SK-N-SH (cell line): ENCODE data around the gene OSBPL2. TPM values are rescaled to one million over a fixed set of nuclear protein-coding genes. Genes with fewer than 3 reads are reported as not detected.

Experiments used
- CTCF ChIA-PET: fragments of 300-600, 350-600 bp; formaldehyde crosslinking; extraction: SDS; loops from one replicate; lab custom pipeline; 2021; lab: Yijun Ruan, JAX
- POLR2A ChIA-PET: fragments of 350-600 bp; sonication (Branson Sonifier 250); formaldehyde crosslinking; extraction: SDS; loops from one replicate; lab custom pipeline; 2020; ENCODE audit warnings: antibody characterized with exemption, inconsistent platforms; lab: Yijun Ruan, JAX
- DNase-seq: peaks from one replicate; pipeline ENCODE4 v3.0.0; 2012
- H2AFZ ChIP-seq: fragments of 200-600 bp; sonication (generic); 2 replicates; pipeline ENCODE4 v1.8.1; 2016; ENCODE audit warnings: antibody characterized with exemption, mild to moderate bottlenecking, low read depth
- H3F3A ChIP-seq: fragments of 200-600 bp; sonication (generic); replicated peaks from 2 replicates; pipeline ENCODE3; 2016; ENCODE audit warnings: antibody characterized with exemption, mild to moderate bottlenecking; ENCODE audit not compliant: insufficient read depth
- H3K27ac ChIP-seq, 2 experiments: fragments of 200-500 bp in 1 of 2; fragments of 200-600 bp in 1 of 2; sonication (Bioruptor generic) in 1 of 2; sonication (generic), shearing (Covaris generic) in 1 of 2; 2 replicates each; pipeline versions ENCODE4 v1.5.1 to v1.6.1; 2014 to 2016; ENCODE audit warnings: low read depth in 2 of 2, inconsistent platforms in 1 of 2, low read length in 1 of 2, mild to moderate bottlenecking in 1 of 2, mixed read lengths in 1 of 2
- H3K27me3 ChIP-seq: fragments of 200-600 bp; sonication (generic), shearing (Covaris generic); 2 replicates; pipeline ENCODE4 v1.6.1; 2016; ENCODE audit warnings: mixed run types; ENCODE audit not compliant: insufficient read depth
- H3K36me3 ChIP-seq, 2 experiments: fragments of 200-500 bp in 1 of 2; fragments of 200-600 bp in 1 of 2; sonication (Bioruptor generic) in 1 of 2; sonication (generic) in 1 of 2; replicated peaks in 1 of 2; 2 replicates each; pipeline versions ENCODE3 to v1.5.1; 2014 to 2016; ENCODE audit warnings: low read length in 1 of 2, mild to moderate bottlenecking in 1 of 2; ENCODE audit not compliant: insufficient read depth in 2 of 2, control insufficient read depth in 1 of 2
- H3K4me1 ChIP-seq, 2 experiments: fragments of 200-500 bp in 1 of 2; fragments of 200-600 bp in 1 of 2; sonication (Bioruptor generic) in 1 of 2; sonication (generic), shearing (Covaris generic) in 1 of 2; 2 replicates each; pipeline versions ENCODE4 v1.5.1 to v1.6.1; 2014 to 2016; ENCODE audit warnings: low read depth in 1 of 2, low read length in 1 of 2, mixed run types in 1 of 2; ENCODE audit not compliant: insufficient read depth in 2 of 2, control insufficient read depth in 1 of 2
- H3K4me2 ChIP-seq: fragments of 200-600 bp; sonication (generic), shearing (Covaris generic); 2 replicates; pipeline ENCODE4 v1.6.1; 2017; ENCODE audit warnings: mixed run types
- H3K4me3 ChIP-seq, 2 experiments: fragments of 200-500 bp in 1 of 2; fragments of 200-600 bp in 1 of 2; sonication (Bioruptor generic) in 1 of 2; sonication (generic), shearing (Covaris generic) in 1 of 2; 2 replicates each; pipeline versions ENCODE4 v1.5.1 to v1.8.1; 2014 to 2016; ENCODE audit warnings: low read depth in 2 of 2, inconsistent platforms in 1 of 2, low read length in 1 of 2, mild to moderate bottlenecking in 1 of 2, mixed read lengths in 1 of 2, moderate library complexity in 1 of 2
- H3K79me2 ChIP-seq: fragments of 200-600 bp; sonication (generic); 2 replicates; pipeline ENCODE4 v1.8.1; 2017; ENCODE audit warnings: mild to moderate bottlenecking; ENCODE audit not compliant: insufficient read depth
- H3K9ac ChIP-seq: fragments of 200-600 bp; sonication (generic); 2 replicates; pipeline ENCODE4 v1.6.1; 2017; ENCODE audit warnings: mixed run types
- H3K9me2 ChIP-seq: fragments of 200-600 bp; sonication (generic); 2 replicates; pipeline ENCODE4 v1.6.1; 2017; ENCODE audit warnings: mixed run types
- H3K9me3 ChIP-seq: fragments of 200-600 bp; sonication (generic); 2 replicates; pipeline ENCODE4 v1.6.1; 2017; ENCODE audit warnings: mixed run types, mild to moderate bottlenecking, moderate library complexity
- H4K20me1 ChIP-seq: fragments of 200-600 bp; sonication (generic); 2 replicates; pipeline ENCODE4 v1.6.1; 2017; ENCODE audit warnings: mild to moderate bottlenecking, mixed run types; ENCODE audit not compliant: insufficient read depth
- CHD2 ChIP-seq: fragments of 150-350 bp; IDR thresholded peaks from 2 replicates; pipeline ENCODE4 v1.6.1; 2018; ENCODE audit warnings: low read length; ENCODE audit not compliant: partially characterized antibody
- ELF1 ChIP-seq: IDR thresholded peaks from 2 replicates; pipeline ENCODE4 v1.4.0; 2012
- EP300 ChIP-seq, 2 experiments: IDR thresholded peaks; 2 replicates each; pipeline versions ENCODE4 v1.4.0 to v1.6.1; 2012; ENCODE audit warnings: borderline replicate concordance in 1 of 2, low read depth in 1 of 2, low read length in 1 of 2
- FOXM1 ChIP-seq: IDR thresholded peaks from 2 replicates; pipeline ENCODE4 v1.4.0; 2012; ENCODE audit warnings: low read depth, mild to moderate bottlenecking
- GATA2 ChIP-seq: sonication (generic); formaldehyde crosslinking; IDR thresholded peaks from 2 replicates; pipeline ENCODE4 v1.5.0; 2020; ENCODE audit warnings: mild to moderate bottlenecking, missing genetic modification reagents
- MEF2A ChIP-seq: IDR thresholded peaks from 2 replicates; pipeline ENCODE4 v1.4.0; 2012; ENCODE audit warnings: low read depth, borderline replicate concordance
- MXI1 ChIP-seq: IDR thresholded peaks from 2 replicates; pipeline ENCODE4 v1.6.1; 2012; ENCODE audit warnings: mild to moderate bottlenecking, low read depth, low read length, improper control_type of control experiment
- NRF1 ChIP-seq: IDR thresholded peaks from 2 replicates; pipeline ENCODE4 v1.6.1; 2012; ENCODE audit warnings: low read depth, mild to moderate bottlenecking, low read length
- PBX3 ChIP-seq: IDR thresholded peaks from 2 replicates; pipeline ENCODE4; 2012
- RAD21 ChIP-seq: IDR thresholded peaks from 2 replicates; pipeline ENCODE4 v1.6.1; 2012; ENCODE audit warnings: mild to moderate bottlenecking, low read length
- REST ChIP-seq: IDR thresholded peaks from 2 replicates; pipeline ENCODE4 v1.6.1; 2012; ENCODE audit warnings: mild to moderate bottlenecking, low read depth, low read length, moderate library complexity
- RFX5 ChIP-seq: IDR thresholded peaks from 2 replicates; pipeline ENCODE4 v1.6.1; 2012; ENCODE audit warnings: mild to moderate bottlenecking, improper control_type of control experiment, low read length
- SIN3A ChIP-seq: IDR thresholded peaks from 2 replicates; pipeline ENCODE4 v1.6.1; 2012; ENCODE audit warnings: low read depth, mild to moderate bottlenecking, low read length, moderate library complexity, borderline replicate concordance
- SMC3 ChIP-seq: IDR thresholded peaks from 2 replicates; pipeline ENCODE4 v1.6.1; 2012; ENCODE audit warnings: low read depth, low read length, improper control_type of control experiment
- TAF1 ChIP-seq: IDR thresholded peaks from 2 replicates; pipeline ENCODE4 v1.6.1; 2012; ENCODE audit warnings: low read depth, mild to moderate bottlenecking, low read length, moderate library complexity, borderline replicate concordance
- TEAD4 ChIP-seq: IDR thresholded peaks from 2 replicates; pipeline ENCODE4 v1.4.0; 2012; ENCODE audit warnings: mild to moderate bottlenecking, borderline replicate concordance; ENCODE audit not compliant: insufficient read depth
- USF2 ChIP-seq: fragments of 150-350 bp; IDR thresholded peaks from 2 replicates; pipeline ENCODE4 v1.6.1; 2017; ENCODE audit warnings: antibody characterized with exemption, low read length, low read depth, borderline replicate concordance
- YY1 ChIP-seq: IDR thresholded peaks from 2 replicates; pipeline ENCODE4 v1.4.0; 2012; ENCODE audit warnings: low read depth, mild to moderate bottlenecking
- WGBS: methylation state at CpG from one replicate; pipeline ENCODE4 v1.1.6; 2017; ENCODE audit warnings: low lambda C conversion rate; 5-methylcytosine and 5-hydroxymethylcytosine counted together
- polyA plus RNA-seq, 3 experiments: library from polyadenylated mRNA; depleted of rRNA; stranded (reverse); fragments of >200 nt; gene quantifications; 2 replicates each; pipeline ENCODE4 v1.2.3, GENCODE V29; 2012

The OSBPL2 gene
- polyA plus RNA-seq, 1 of the 3 experiments (the other 2 are of a cell fraction), result 17.7 TPM

- Histone ChIP-seq H3K4me2 (no peak overlapping the region), H3K9ac (no peak overlapping the region), H2AFZ (no peak overlapping the region), H3K79me2 (no peaks in the 10 kb centered on the region), H3K9me2 (no peaks in the 10 kb centered on the region), H3K36me3 (peaks cover 8 to 37% of the 10 kb centered on the region in 2 experiments), H4K20me1 (no peaks in the 10 kb centered on the region), H3K4me3 (no peak overlapping the region), H3K4me1 (no peaks in the 10 kb centered on the region), H3K27me3 (no peaks in the 10 kb centered on the region), H3K9me3 (no peaks in the 10 kb centered on the region), H3K27ac (no peak overlapping the region), H3F3A (no peaks in the 10 kb centered on the region)
- TF ChIP-seq CHD2 (no peak), YY1 (no peak), MEF2A (no peak), NRF1 (no peak), GATA2 (CRISPR knock-in tag) (no peak), RFX5 (no peak), REST (no peak), RAD21 (no peak), PBX3 (no peak), FOXM1 (no peak), SIN3A (no peak), TAF1 (no peak), USF2 (no peak), ELF1 (no peak), EP300 (IDR thresholded peaks at IDR 0.05; ENCODE audit: borderline replicate concordance in 1 of 2, low read depth in 1 of 2, low read length in 1 of 2) (no peak), MXI1 (no peak), SMC3 (no peak), TEAD4 (no peak)
- ChIA-PET POLR2A (no interaction called here), CTCF (interaction anchor here (1.1 to 1.6 kb wide), 3 partner anchors 9 to 207 kb away, joined by 3 to 4 read pairs (median 3); no protein-coding TSS in a partner anchor)
- no peak for DNase-seq
- 95% methylated on average over 9 of the region's 11 CpGs for WGBS
Measured at GRCh38 chr20:62292108-62292507, 53.8 kb downstream of the OSBPL2 start.
